DOHH2 (cell line): Measurements from ENCODE around the gene HBD.

Source experiments
- CTCF ChIP-seq: fragments of 200-600 bp; sonication (generic); IDR thresholded peaks from one replicate; pipeline ENCODE4 v1.5.1; 2014; ENCODE audit warnings: antibody characterized with exemption, mild to moderate bottlenecking, low read depth, low read length; ENCODE audit not compliant: poor library complexity, severe bottlenecking
- EZH2phosphoT487 ChIP-seq: fragments of 200-600 bp; sonication (generic); IDR thresholded peaks from 2 replicates; pipeline ENCODE4 v1.6.1; 2017; ENCODE audit warnings: borderline replicate concordance, mild to moderate bottlenecking, antibody characterized with exemption, low read length, moderate library complexity, mixed read lengths

DNA sequence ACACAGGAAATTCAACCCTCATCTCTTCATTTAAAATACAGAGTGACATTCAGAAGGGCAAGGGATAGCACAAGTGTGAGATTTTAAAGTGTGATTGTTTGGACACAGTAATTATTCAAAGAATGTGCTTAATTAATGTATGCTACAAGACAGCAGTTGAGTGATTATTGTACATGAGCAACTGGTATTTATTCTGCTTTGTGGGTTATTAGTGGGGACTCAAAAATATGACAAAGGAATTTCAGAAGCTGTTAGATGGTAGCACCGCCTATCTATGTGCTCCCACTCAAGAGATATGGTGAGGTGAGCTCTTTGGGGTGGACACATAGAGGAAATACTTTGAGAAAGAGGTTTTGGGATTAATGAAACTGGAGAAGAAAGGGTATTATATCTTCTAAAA lies 5.8 kb upstream of the HBD start:
- TF ChIP-seq CTCF (no peak), EZH2phosphoT487 (no peak)
